GM12874 (cell line): ENCODE data around the gene ZNF853.

ENCODE experiments used
- TF ChIP-seq, protein P1 (sequence below): IDR thresholded peaks from 2 replicates; pipeline ENCODE4 v1.5.1; 2011; ENCODE audit warnings: low read depth, mild to moderate bottlenecking, control low read depth, low read length, moderate library complexity; ENCODE audit not compliant: insufficient read depth

ZNF853 gene

DNA sequence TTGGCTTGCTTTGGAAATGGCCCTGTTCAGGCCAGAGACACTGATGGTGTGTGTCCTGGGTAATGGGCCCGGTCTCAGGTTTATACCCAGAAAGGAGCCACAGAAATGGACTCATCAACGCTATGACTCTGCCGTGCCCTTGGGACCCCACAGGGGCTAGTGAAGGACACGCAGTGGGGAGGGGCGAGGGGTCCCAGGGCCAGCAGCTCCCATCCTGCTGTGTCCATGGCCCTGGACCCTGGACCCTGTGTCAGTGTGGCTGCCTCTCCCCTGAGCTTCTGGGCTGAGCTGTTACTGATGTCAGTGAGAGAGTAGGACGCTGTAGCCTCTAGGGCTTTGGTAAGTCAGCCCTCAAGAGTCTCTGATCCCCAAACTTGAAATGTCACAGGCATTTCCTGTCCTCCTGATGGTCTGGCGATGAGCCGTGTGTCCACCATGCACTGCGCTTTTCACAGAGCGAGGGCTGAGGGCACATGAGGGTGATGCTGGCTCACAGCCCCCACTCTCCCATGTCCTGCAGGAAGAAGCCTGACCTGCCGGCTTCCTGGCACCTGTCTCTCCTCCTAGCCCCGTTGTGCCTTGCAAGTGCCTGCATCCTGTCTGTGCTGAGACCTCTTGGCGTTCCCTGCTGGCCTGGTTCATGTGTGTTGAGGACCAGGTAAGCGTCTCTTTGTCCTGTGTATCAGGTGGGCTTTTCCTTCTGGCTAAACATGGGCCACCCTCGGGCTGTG, 26.1 kb downstream of the ZNF853 start:
- TF ChIP-seq, protein P1, sequence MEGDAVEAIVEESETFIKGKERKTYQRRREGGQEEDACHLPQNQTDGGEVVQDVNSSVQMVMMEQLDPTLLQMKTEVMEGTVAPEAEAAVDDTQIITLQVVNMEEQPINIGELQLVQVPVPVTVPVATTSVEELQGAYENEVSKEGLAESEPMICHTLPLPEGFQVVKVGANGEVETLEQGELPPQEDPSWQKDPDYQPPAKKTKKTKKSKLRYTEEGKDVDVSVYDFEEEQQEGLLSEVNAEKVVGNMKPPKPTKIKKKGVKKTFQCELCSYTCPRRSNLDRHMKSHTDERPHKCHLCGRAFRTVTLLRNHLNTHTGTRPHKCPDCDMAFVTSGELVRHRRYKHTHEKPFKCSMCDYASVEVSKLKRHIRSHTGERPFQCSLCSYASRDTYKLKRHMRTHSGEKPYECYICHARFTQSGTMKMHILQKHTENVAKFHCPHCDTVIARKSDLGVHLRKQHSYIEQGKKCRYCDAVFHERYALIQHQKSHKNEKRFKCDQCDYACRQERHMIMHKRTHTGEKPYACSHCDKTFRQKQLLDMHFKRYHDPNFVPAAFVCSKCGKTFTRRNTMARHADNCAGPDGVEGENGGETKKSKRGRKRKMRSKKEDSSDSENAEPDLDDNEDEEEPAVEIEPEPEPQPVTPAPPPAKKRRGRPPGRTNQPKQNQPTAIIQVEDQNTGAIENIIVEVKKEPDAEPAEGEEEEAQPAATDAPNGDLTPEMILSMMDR = no peak

DNA sequence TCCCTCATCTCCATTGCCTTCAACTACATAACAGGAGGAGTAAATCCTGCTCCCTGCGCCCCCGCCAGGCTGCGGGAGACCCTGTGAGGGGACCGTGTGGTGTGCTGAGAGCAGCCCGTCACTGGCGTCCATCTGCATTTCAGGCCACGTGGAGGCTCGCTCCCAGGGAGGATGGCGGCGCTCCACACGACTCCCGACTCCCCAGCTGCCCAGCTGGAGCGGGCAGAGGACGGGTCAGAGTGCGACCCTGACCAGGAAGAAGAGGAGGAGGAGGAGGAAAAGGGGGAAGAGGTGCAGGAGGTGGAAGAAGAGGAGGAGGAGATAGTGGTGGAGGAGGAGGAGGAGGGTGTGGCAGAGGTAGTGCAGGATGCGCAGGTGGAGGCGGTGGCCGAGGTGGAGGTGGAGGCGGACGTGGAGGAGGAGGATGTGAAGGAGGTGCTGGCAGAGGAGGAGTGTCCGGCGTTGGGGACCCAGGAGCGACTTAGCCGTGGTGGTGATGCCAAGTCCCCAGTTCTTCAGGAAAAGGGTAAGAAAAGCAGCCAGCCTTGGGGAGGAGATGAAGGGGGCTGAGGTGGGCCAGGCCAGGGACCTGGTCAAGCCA, 26.9 kb downstream of the ZNF853 start:
- TF ChIP-seq, protein P1 = no peak

DNA sequence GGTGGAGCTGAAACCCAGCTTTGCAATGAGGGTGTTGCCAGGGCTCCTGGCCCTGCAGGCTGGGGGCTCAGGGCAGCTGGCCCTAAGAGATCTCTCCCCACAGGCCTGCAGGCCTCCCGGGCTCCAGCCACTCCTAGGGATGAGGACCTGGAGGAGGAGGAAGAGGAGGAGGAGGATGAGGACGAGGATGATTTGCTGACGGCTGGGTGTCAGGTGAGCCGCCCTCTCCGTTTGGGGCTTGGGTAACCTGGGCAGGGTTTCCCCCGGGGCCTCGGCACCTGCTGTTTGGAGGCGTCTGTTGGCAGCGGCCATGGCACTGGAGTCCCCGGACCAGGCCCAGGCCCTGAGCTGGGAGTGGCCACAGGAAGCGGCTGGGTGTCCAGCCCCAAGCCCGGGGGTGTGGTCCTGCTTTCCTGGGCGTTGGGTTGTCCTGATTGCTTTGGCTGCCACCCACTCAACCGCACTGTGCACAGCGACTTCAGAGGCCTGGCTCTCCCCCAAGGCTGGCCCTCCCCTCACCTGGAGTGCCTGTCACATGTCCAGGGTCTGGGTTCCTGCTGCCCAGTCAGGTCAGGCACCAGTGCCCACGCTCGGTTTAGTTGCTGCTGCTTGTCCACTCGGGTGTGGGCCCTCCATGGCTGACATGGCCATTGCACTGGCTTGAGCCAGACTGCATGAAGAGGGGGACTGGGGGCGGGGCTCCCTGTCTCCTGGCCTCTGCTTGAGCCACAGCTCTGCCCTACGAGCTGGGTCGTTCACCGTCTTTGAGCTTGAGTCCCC, 27.6 kb downstream of the ZNF853 start:
- TF ChIP-seq, protein P1 = no peak

DNA sequence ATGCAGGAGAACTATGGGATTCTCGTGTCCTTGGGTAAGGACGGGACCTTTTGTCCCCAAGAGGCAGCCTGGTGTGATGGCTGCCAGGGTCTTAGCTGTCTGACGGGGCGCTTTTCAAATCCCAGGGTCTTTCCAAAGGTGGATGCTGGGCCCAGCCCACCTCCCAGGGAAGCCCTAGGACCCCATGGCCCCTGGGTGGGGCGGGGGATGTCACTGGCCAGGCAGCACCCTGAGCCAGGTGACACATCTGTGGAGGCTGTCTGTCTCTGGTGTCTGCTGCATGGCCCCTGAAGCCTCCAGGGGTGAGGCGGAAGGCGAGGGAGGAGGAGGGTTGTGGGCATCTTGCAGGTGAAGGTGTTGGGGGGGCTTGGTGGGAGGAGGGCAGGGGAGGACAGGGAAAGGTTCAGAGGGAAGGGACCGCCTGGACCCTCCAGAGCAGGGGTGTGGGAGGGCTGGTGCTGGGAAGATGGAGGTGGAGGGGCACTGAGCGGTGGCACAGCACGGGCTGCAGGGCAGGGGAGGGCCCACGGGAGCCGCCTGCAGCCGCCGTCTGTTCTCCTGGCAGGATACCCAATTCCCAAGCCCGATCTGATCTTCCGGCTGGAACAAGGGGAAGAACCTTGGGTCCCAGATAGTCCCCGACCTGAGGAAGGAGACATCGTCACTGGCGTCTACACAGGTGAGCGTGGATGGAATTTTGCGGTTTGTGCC, 28.7 kb downstream of the ZNF853 start:
- TF ChIP-seq, protein P1 = no peak

DNA sequence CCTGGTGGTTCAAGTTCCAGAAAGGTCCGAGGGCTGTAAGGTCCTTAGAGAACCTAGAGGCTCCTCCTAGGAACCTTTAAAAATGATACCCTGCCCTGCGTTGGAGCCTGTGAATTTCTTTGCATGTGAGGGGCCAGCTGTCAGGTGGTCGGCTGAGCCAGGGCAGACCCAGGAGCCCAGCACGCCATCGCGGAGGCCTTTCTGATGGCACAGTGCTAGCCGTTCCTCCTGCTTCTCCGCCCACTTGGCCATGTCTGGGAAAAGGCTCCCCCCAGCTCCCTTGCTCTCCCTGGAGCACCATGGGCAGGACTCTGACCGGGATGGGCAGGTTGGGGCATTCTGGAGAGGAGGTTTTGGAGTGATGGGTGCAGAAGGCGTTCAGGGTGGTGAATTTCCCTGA, 29.3 kb downstream of the ZNF853 start:
- TF ChIP-seq, protein P1 = no peak

DNA sequence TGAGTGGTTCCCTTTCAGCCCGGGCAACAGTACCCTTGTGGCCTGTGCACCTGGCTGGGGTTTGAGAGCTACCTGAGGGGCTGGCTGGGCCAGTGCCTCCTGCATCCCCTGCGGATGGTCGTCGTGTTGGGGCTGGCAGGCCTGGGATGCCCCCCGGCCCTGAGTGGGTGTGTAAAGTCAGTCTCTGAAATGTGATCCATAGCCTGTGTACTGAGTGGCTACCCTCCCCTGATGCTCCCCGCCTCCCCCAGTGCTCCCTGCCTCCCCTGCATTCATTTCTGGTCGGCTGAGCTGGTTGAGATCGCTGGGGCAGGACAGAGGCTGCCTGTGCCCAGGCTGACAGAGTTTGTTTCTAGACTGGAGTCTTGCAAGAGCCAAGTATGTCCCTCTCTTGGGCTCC, 31.1 kb downstream of the ZNF853 start:
- TF ChIP-seq, protein P1 = no peak

DNA sequence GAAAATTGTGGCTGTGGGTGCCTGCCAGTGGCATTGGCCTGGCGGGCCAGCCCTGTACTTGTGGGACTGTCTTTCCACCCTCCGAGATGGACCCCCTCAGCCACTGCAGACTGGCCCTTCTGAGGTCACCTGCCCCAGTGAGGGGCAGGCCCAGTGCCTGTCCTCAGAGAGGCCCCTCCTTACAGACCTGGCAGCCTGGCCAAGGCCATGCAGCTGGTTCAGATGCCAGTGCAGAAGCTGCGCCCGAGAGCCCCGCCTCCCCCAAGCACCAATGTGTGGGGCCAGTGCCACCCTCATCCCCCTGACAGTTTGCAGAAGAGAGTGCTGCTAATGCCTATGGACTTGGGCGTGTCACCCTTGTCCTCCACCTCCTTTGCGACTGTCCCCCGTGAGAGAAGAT, 31.7 kb downstream of the ZNF853 start:
- TF ChIP-seq, protein P1 = no peak
